ENCODE data around the gene PPM1J.

GRCh38 chr1:112704391-112704933 is 10.7 kb downstream of the PPM1J start:
- no peak for TF ChIP-seq CTCF (IDR thresholded peaks at IDR 0.05)
- no peak for TF ChIP-seq POLR2AphosphoS5 (IDR thresholded peaks at IDR 0.05; ENCODE audit: low read depth, low read length)
- no peak for TF ChIP-seq SIN3A (IDR thresholded peaks at IDR 0.05; ENCODE audit: borderline replicate concordance, insufficient read depth, low read depth, low read length)
- no peak for TF ChIP-seq REST (IDR thresholded peaks at IDR 0.05; ENCODE audit: insufficient read depth in 1 of 2, low read depth in 2 of 2, low read length in 1 of 2)

Measured in Panc1 (cell line).